ENCODE results near the gene CH25H.

GRCh38 chr10:89185658-89186057 is 21.5 kb downstream of the CH25H start:
- TF ChIP-seq SIN3A (IDR thresholded peaks at IDR 0.05; ENCODE audit: borderline replicate concordance, insufficient read depth, low read length) (no peak), POLR2AphosphoS5 (IDR thresholded peaks at IDR 0.05; ENCODE audit: low read depth, low read length) (no peak), TAF1 (IDR thresholded peaks at IDR 0.05; ENCODE audit: borderline replicate concordance, insufficient read depth, low read length) (no peak), REST (IDR thresholded peaks at IDR 0.05; ENCODE audit: insufficient read depth in 1 of 2, low read depth in 2 of 2, low read length in 2 of 2) (no peak), FOXP2 (optimal IDR thresholded peaks at IDR 0.05; ENCODE audit: borderline replicate concordance, extremely low read depth, extremely low read length, insufficient read depth) (no peak)
